GM18507 (cell line): ENCODE data around the gene YLPM1.

ENCODE experiments used
- DNase-seq: peaks from one replicate; pipeline ENCODE4 v3.0.0; 2011; ENCODE audit warnings: low read depth; ENCODE audit not compliant: insufficient read length; ENCODE audit errors: extremely low spot score
- FAIRE-seq: peaks from 2 replicates; lab custom pipeline; 2011; peaks lifted over from hg19 to GRCh38; lab: Jason Lieb, UNC

Gene YLPM1

GRCh38 chr14:74836251-74836960 lies 73.3 kb downstream of the YLPM1 start:
- FAIRE-seq, result peak; percentile 70
- no peak for DNase-seq

GRCh38 chr14:74838166-74838565 lies 75.0 kb downstream of the YLPM1 start:
- DNase-seq (no peak), FAIRE-seq (peak; percentile 65)

DNA sequence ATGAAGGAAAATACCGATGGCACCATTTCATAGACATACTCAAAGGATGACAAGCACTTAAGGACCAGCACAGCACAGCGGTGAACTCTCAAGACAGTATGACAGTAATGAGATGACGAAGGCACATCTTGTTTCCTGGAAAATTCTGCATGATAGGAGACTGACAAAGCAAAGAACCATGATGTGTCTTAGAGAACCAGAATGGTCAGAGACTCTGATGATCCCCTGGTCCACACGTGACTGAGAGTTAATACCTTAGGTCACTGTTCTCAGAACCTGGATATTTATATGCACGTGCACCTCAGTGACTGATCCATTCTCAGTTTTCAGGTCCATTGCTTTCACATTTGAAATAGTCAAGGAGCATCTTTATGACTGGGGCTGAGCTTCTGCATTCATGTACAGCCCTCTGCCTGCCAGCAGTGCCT lies 77.5 kb downstream of the YLPM1 start:
- FAIRE-seq, result no peak
- no peak for DNase-seq

GRCh38 chr14:74841230-74842207 lies 78.4 kb downstream of the YLPM1 start:
- FAIRE-seq (peak; percentile 97), DNase-seq (peak; percentile 28)

- no peak for DNase-seq
- no peak for FAIRE-seq
These were observed 80.5 kb downstream of the YLPM1 start for GRCh38 chr14:74843653-74844052.

- DNase-seq (no peak), FAIRE-seq (no peak)
These were observed 83.1 kb downstream of the YLPM1 start for GRCh38 chr14:74846168-74846567.

- DNase-seq (no peak), FAIRE-seq (no peak)
These were observed 84.0 kb downstream of the YLPM1 start for GRCh38 chr14:74846968-74847665.

DNA sequence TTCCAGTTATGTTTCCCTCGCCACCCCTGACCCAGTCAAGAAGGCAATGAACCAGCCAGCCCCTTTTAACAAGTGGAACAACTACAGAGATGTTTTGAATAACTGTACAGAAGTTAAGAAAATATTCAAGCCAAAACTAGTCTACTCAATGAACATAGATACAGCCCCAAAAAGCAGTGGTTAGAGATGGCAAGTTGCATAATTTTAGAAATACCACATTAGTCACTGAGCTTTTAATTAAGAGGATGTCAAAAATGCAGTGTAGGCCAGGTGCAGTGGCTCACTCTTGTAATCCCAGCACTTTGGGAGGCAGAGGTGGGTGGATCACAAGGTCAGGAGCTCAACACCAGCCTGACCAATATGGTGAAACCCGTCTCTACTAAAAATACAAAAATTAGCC lies 85.7 kb downstream of the YLPM1 start:
- FAIRE-seq (no peak), DNase-seq (no peak)

DNA sequence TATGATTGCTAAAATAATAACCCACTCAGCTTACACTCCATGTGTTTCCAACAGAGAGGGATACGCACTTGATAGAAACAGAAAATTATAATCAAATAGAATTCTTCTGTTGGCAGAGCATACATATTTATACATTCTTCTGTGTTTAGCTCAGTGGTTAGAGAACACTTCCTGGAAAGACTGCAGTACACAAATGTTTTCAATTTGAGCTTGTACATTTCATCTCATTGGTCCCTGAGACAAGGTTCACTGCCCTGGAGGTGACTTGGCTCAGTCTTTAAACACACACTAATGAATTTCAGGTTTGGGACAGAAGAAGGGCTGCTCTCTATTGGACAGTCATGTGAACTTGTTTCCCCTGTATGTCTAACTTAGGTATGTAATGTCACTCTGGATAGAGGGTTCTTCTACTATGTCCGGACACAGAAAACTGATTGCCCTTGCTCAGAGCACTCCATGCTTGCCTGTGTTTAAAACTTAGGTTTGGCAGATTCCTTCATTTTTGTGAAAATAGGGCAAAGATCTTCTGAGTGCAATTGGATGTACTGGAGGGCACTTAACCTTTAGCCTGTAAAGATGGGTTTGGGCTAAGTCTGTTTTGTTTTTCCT lies 89.9 kb downstream of the YLPM1 start:
- DNase-seq (no peak), FAIRE-seq (no peak)

GRCh38 chr14:74853581-74853980 lies 90.5 kb downstream of the YLPM1 start:
- DNase-seq, result no peak
- no peak for FAIRE-seq

DNA sequence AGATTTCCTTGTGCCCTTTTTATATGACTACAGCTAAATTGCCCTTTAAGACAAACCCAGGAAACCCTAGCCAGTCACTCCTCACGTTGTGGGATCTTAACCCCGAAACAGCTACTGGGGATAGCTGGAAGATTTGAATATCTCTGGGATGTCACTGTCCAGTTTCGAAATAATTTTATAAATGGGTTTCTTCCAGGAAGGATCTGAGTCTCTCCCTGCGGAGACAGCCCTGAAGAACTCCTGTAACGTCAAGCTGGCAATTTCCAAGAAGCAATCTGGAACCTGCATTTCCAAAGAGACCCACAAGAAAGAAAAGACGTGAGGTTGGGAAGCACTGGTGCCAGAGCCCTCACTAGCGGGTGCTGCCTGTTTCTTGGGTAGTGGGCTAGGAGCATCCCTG lies 91.9 kb downstream of the YLPM1 start:
- FAIRE-seq, result no peak
- DNase-seq, result no peak

DNA sequence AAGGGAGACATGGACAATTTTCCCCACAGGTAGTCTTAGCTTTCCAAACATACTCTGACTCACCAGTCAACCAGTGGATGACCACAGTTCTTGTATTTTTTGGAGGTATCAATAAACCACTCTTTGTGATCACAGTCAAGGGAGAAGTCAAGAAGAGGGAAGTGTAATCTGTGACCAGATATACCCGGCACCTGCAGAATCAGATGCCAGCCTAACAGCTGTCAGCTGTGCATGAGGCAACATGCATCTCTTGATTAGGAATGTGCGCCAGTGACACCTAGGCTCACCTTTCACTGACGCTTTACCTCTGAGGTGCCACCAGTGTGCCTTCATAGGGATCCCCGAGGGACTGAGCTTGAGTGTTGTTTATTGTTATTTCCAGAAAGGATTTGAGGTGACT lies 92.8 kb downstream of the YLPM1 start:
- DNase-seq, result no peak

DNA sequence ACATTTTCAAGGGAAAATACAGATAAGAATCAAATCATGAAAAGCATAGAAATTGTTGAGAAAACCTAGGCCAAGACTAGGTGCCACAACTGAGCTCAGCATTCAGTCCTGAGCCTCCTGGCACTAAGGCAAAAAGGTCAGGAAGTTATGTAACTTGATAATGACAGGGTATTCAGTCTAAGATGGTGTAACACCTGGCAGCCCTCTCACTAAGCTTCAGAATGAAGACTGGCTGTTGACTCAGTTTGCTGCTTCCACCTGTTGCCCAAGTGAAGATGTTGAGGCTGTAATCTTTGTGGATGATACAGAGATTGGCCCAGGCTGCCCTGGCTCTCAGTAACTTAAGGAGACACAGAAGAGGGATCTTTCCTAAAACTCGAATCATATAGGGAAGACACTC lies 93.2 kb downstream of the YLPM1 start:
- FAIRE-seq (no peak), DNase-seq (no peak)

More for the DNA sequence above, 92.8 kb downstream of the YLPM1 start:
- no peak for FAIRE-seq

DNA sequence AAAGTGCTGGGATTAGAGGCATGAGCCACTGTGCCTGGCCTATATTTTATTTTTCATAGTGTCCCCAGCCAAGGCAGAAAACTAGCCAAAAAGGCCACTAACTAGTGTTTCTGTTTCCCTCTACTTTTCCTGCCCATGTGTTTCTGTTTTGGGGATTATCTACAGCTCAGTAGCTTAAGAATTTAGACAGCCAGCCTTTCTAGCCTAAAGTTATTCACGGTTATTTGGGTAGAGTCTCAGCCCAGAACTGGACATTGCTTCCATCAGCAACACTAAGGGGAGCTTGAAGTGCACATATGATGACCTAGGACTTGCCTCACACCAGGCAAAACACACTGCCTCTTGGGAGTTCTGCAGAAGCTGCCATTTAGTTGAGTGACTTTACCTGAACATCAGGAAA lies 94.9 kb downstream of the YLPM1 start:
- FAIRE-seq, result no peak
- DNase-seq, result no peak

- no peak for DNase-seq
- no peak for FAIRE-seq
These were observed 96.8 kb downstream of the YLPM1 start for GRCh38 chr14:74859757-74860552.

DNA sequence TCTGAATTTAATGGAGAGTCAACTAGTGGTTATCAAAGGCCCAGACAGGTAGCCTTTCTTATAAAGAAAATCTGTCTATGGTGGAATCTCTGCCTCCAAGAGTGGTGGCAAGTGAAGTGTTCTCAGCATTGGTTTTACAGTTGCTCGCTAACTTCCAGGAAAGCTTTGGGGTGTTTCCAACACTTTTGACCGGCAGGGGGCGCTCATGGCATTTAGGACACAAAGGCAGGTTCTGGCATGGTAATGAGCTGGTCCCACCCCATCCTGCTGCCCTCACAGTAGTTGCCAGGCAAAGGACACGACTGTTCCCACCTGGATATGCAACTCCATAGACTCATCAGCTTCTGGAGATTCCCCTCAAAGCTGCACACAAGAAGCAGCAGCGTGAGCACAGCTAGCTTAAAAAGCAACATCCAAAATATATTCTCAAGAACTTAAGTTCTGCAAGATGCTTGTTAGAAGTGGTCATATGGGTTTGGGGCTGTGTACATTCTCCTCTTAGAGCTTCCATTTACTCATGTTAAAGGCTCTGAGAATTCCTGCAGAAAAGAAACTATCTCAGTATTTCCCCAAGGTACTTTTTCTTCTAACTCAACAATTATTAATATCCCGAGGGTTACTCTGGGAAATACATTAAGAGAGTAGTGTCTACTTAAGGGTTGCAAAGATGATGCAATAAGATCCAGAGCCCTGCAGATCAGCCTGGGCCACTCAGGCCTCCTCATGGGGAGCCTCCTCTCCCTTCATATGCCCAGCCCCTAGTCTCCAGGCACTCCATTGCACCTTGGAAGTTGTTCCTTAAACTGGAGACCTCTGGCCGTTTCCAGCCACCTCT lies 98.0 kb downstream of the YLPM1 start:
- DNase-seq (peak; percentile 56), FAIRE-seq (peak; percentile 90)

DNA sequence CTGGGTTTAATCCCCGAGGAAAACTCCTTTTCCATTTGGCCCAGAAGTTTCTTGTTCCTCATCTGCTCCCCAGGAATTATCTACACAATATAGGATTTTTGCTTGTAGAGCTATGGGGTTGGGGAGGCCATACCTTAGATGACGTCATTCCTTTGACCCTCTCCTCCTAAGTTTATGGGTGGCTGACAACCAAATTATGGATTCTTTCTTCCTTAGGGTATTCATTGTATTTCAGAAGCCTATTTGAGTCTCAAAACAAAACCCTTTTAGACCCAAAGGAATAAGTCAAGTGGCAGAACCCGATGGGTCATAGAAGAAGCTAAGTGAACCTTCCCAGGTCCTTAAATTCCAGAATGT lies 98.6 kb downstream of the YLPM1 start:
- FAIRE-seq (no peak), DNase-seq (no peak)

DNA sequence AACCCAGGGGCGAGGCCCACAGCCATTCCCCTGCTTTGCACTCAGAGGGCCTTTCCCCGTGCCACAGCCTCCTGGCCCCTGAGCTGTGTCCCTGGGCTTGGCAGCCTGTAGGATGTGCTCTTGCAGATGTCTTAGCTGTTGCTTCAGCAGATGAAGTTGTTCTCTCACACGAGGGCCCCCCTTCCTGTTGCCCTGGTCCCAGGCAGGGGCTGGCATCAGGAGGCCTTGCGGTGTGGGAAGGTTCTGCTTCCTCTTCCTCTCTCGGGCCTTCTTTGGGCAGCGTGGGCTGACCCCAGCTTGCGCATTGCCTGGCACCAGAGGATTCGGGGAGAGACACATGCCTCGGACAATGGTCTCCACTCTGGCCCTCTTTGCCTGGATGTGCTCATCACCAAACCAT lies 100.2 kb downstream of the YLPM1 start:
- DNase-seq (no peak), FAIRE-seq (no peak)
